GM12891 (cell line): ENCODE measurements around the gene MACROH2A1.

Source experiments
- PAX5 ChIP-seq: IDR thresholded peaks from 2 replicates; pipeline ENCODE4 v1.6.1; 2011; ENCODE audit warnings: low read length, moderate library complexity, mild to moderate bottlenecking; ENCODE audit not compliant: insufficient read depth, severe bottlenecking
- POLR2A ChIP-seq: IDR thresholded peaks from 2 replicates; pipeline ENCODE4 v1.6.1; 2011; ENCODE audit warnings: low read depth, low read length, control low read depth
- POLR2AphosphoS5 ChIP-seq: IDR thresholded peaks from 2 replicates; pipeline ENCODE4 v1.6.1; 2011; ENCODE audit warnings: low read depth, low read length, control low read depth
- SPI1 ChIP-seq: IDR thresholded peaks from 2 replicates; pipeline ENCODE4 v1.6.1; 2011; ENCODE audit warnings: low read depth, low read length, control low read depth
- TAF1 ChIP-seq: IDR thresholded peaks from 2 replicates; pipeline ENCODE4 v1.6.1; 2011; ENCODE audit warnings: low read depth, low read length, control low read depth

- TF ChIP-seq POLR2AphosphoS5 (no peak), POLR2A (no peak), TAF1 (no peak), PAX5 (no peak), SPI1 (no peak)
These were observed 50.1 kb downstream of the MACROH2A1 start for GRCh38 chr5:135348918-135349317.
